SK-N-SH (cell line): ENCODE measurements around the gene MGME1. TPM values are rescaled to one million over a fixed set of nuclear protein-coding genes. Genes with fewer than 3 reads are reported as not detected.

Experiments used
- CTCF ChIA-PET: fragments of 300-600, 350-600 bp; formaldehyde crosslinking; extraction: SDS; loops from one replicate; lab custom pipeline; 2021; lab: Yijun Ruan, JAX
- POLR2A ChIA-PET: fragments of 350-600 bp; sonication (Branson Sonifier 250); formaldehyde crosslinking; extraction: SDS; loops from one replicate; lab custom pipeline; 2020; ENCODE audit warnings: antibody characterized with exemption, inconsistent platforms; lab: Yijun Ruan, JAX
- DNase-seq: peaks from one replicate; pipeline ENCODE4 v3.0.0; 2012
- H2AFZ ChIP-seq: fragments of 200-600 bp; sonication (generic); 2 replicates; pipeline ENCODE4 v1.8.1; 2016; ENCODE audit warnings: antibody characterized with exemption, mild to moderate bottlenecking, low read depth
- H3F3A ChIP-seq: fragments of 200-600 bp; sonication (generic); replicated peaks from 2 replicates; pipeline ENCODE3; 2016; ENCODE audit warnings: antibody characterized with exemption, mild to moderate bottlenecking; ENCODE audit not compliant: insufficient read depth
- H3K27ac ChIP-seq, 2 experiments: fragments of 200-500 bp in 1 of 2; fragments of 200-600 bp in 1 of 2; sonication (Bioruptor generic) in 1 of 2; sonication (generic), shearing (Covaris generic) in 1 of 2; 2 replicates each; pipeline versions ENCODE4 v1.5.1 to v1.6.1; 2014 to 2016; ENCODE audit warnings: low read depth in 2 of 2, inconsistent platforms in 1 of 2, low read length in 1 of 2, mild to moderate bottlenecking in 1 of 2, mixed read lengths in 1 of 2
- H3K27me3 ChIP-seq: fragments of 200-600 bp; sonication (generic), shearing (Covaris generic); 2 replicates; pipeline ENCODE4 v1.6.1; 2016; ENCODE audit warnings: mixed run types; ENCODE audit not compliant: insufficient read depth
- H3K36me3 ChIP-seq, 2 experiments: fragments of 200-500 bp in 1 of 2; fragments of 200-600 bp in 1 of 2; sonication (Bioruptor generic) in 1 of 2; sonication (generic) in 1 of 2; replicated peaks in 1 of 2; 2 replicates each; pipeline versions ENCODE3 to v1.5.1; 2014 to 2016; ENCODE audit warnings: low read length in 1 of 2, mild to moderate bottlenecking in 1 of 2; ENCODE audit not compliant: insufficient read depth in 2 of 2, control insufficient read depth in 1 of 2
- H3K4me1 ChIP-seq, 2 experiments: fragments of 200-500 bp in 1 of 2; fragments of 200-600 bp in 1 of 2; sonication (Bioruptor generic) in 1 of 2; sonication (generic), shearing (Covaris generic) in 1 of 2; 2 replicates each; pipeline versions ENCODE4 v1.5.1 to v1.6.1; 2014 to 2016; ENCODE audit warnings: low read depth in 1 of 2, low read length in 1 of 2, mixed run types in 1 of 2; ENCODE audit not compliant: insufficient read depth in 2 of 2, control insufficient read depth in 1 of 2
- H3K4me2 ChIP-seq: fragments of 200-600 bp; sonication (generic), shearing (Covaris generic); 2 replicates; pipeline ENCODE4 v1.6.1; 2017; ENCODE audit warnings: mixed run types
- H3K4me3 ChIP-seq, 2 experiments: fragments of 200-500 bp in 1 of 2; fragments of 200-600 bp in 1 of 2; sonication (Bioruptor generic) in 1 of 2; sonication (generic), shearing (Covaris generic) in 1 of 2; 2 replicates each; pipeline versions ENCODE4 v1.5.1 to v1.8.1; 2014 to 2016; ENCODE audit warnings: low read depth in 2 of 2, inconsistent platforms in 1 of 2, low read length in 1 of 2, mild to moderate bottlenecking in 1 of 2, mixed read lengths in 1 of 2, moderate library complexity in 1 of 2
- H3K79me2 ChIP-seq: fragments of 200-600 bp; sonication (generic); 2 replicates; pipeline ENCODE4 v1.8.1; 2017; ENCODE audit warnings: mild to moderate bottlenecking; ENCODE audit not compliant: insufficient read depth
- H3K9ac ChIP-seq: fragments of 200-600 bp; sonication (generic); 2 replicates; pipeline ENCODE4 v1.6.1; 2017; ENCODE audit warnings: mixed run types
- H3K9me2 ChIP-seq: fragments of 200-600 bp; sonication (generic); 2 replicates; pipeline ENCODE4 v1.6.1; 2017; ENCODE audit warnings: mixed run types
- H3K9me3 ChIP-seq: fragments of 200-600 bp; sonication (generic); 2 replicates; pipeline ENCODE4 v1.6.1; 2017; ENCODE audit warnings: mixed run types, mild to moderate bottlenecking, moderate library complexity
- H4K20me1 ChIP-seq: fragments of 200-600 bp; sonication (generic); 2 replicates; pipeline ENCODE4 v1.6.1; 2017; ENCODE audit warnings: mild to moderate bottlenecking, mixed run types; ENCODE audit not compliant: insufficient read depth
- CHD2 ChIP-seq: fragments of 150-350 bp; IDR thresholded peaks from 2 replicates; pipeline ENCODE4 v1.6.1; 2018; ENCODE audit warnings: low read length; ENCODE audit not compliant: partially characterized antibody
- ELF1 ChIP-seq: IDR thresholded peaks from 2 replicates; pipeline ENCODE4 v1.4.0; 2012
- FOXM1 ChIP-seq: IDR thresholded peaks from 2 replicates; pipeline ENCODE4 v1.4.0; 2012; ENCODE audit warnings: low read depth, mild to moderate bottlenecking
- GABPA ChIP-seq: IDR thresholded peaks from 2 replicates; pipeline ENCODE4 v1.4.0; 2012; ENCODE audit warnings: low read depth, mild to moderate bottlenecking
- GATA2 ChIP-seq: sonication (generic); formaldehyde crosslinking; IDR thresholded peaks from 2 replicates; pipeline ENCODE4 v1.5.0; 2020; ENCODE audit warnings: mild to moderate bottlenecking, missing genetic modification reagents
- MEF2A ChIP-seq: IDR thresholded peaks from 2 replicates; pipeline ENCODE4 v1.4.0; 2012; ENCODE audit warnings: low read depth, borderline replicate concordance
- NRF1 ChIP-seq: IDR thresholded peaks from 2 replicates; pipeline ENCODE4 v1.6.1; 2012; ENCODE audit warnings: low read depth, mild to moderate bottlenecking, low read length
- POLR2AphosphoS5 ChIP-seq: IDR thresholded peaks from 2 replicates; pipeline ENCODE4 v1.6.1; 2012; ENCODE audit warnings: low read depth, low read length
- RAD21 ChIP-seq: IDR thresholded peaks from 2 replicates; pipeline ENCODE4 v1.6.1; 2012; ENCODE audit warnings: mild to moderate bottlenecking, low read length
- RXRA ChIP-seq: IDR thresholded peaks from 2 replicates; pipeline ENCODE4 v1.4.0; 2012; ENCODE audit warnings: low read depth, mild to moderate bottlenecking, borderline replicate concordance
- SIN3A ChIP-seq: IDR thresholded peaks from 2 replicates; pipeline ENCODE4 v1.6.1; 2012; ENCODE audit warnings: low read depth, mild to moderate bottlenecking, low read length, moderate library complexity, borderline replicate concordance
- TAF1 ChIP-seq: IDR thresholded peaks from 2 replicates; pipeline ENCODE4 v1.6.1; 2012; ENCODE audit warnings: low read depth, mild to moderate bottlenecking, low read length, moderate library complexity, borderline replicate concordance
- TCF12 ChIP-seq: IDR thresholded peaks from 2 replicates; pipeline ENCODE4 v1.4.0; 2012
- TEAD4 ChIP-seq: IDR thresholded peaks from 2 replicates; pipeline ENCODE4 v1.4.0; 2012; ENCODE audit warnings: mild to moderate bottlenecking, borderline replicate concordance; ENCODE audit not compliant: insufficient read depth
- USF2 ChIP-seq: fragments of 150-350 bp; IDR thresholded peaks from 2 replicates; pipeline ENCODE4 v1.6.1; 2017; ENCODE audit warnings: antibody characterized with exemption, low read length, low read depth, borderline replicate concordance
- YY1 ChIP-seq: IDR thresholded peaks from 2 replicates; pipeline ENCODE4 v1.4.0; 2012; ENCODE audit warnings: low read depth, mild to moderate bottlenecking
- WGBS: methylation state at CpG from one replicate; pipeline ENCODE4 v1.1.6; 2017; ENCODE audit warnings: low lambda C conversion rate; 5-methylcytosine and 5-hydroxymethylcytosine counted together
- polyA plus RNA-seq, 3 experiments: library from polyadenylated mRNA; depleted of rRNA; stranded (reverse); fragments of >200 nt; gene quantifications; 2 replicates each; pipeline ENCODE4 v1.2.3, GENCODE V29; 2012
- TF ChIP-seq, protein P1 (sequence below): IDR thresholded peaks from 2 replicates; pipeline ENCODE4 v1.6.1; 2012; ENCODE audit warnings: mild to moderate bottlenecking, low read depth, low read length, moderate library complexity
- TF ChIP-seq, protein P2 (sequence below): IDR thresholded peaks from 2 replicates; pipeline ENCODE4 v1.4.0; 2012; ENCODE audit warnings: low read depth
- TF ChIP-seq, protein P3 (sequence below): IDR thresholded peaks from 2 replicates; pipeline ENCODE4; 2012

Gene MGME1
- polyA plus RNA-seq, 1 of the 3 experiments (the other 2 are of a cell fraction) = 7.9 TPM

DNA sequence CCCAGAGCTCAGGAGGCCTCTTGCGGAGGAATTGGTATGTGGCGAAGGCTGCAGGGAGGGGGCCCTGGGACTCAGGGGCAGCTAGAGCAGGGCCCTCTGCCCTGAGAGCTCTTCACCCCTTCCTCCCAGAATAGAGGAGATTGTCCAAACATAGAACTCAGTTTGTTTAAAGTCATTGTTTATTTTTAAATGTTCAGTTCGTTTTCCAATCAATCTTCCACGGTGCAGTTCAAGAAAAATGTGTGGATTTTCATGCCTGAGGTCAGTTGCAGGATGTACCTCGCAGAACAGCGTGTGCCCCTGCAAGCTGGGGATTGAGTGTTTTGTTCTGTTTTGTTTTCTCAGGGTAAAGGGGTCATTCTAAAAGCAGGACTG is 37.2 kb downstream of the MGME1 start:
- ChIA-PET CTCF (interaction anchor here (0.6 to 4.9 kb wide), 3 partner anchors 10 to 69 kb away, joined by 3 to 19 read pairs (median 3); no protein-coding TSS in a partner anchor), POLR2A (no interaction called here)
- no peak overlapping the region for H3K4me3 ChIP-seq
- H2AFZ ChIP-seq = no peak overlapping the region
- no peaks in the 10 kb centered on the region for H3K9me2 ChIP-seq
- peaks cover 0 to 9% of the 10 kb centered on the region in 2 experiments; a peak in 1 of 4 replicates for H3K4me1 ChIP-seq
- no peaks in the 10 kb centered on the region for H3K27me3 ChIP-seq
- no peaks in the 10 kb centered on the region for H4K20me1 ChIP-seq
- H3K79me2 ChIP-seq = no peaks in the 10 kb centered on the region
- H3K4me2 ChIP-seq = no peak overlapping the region
- H3F3A ChIP-seq = no peaks in the 10 kb centered on the region
- H3K9me3 ChIP-seq = no peaks in the 10 kb centered on the region
- no peak for DNase-seq
- H3K27ac ChIP-seq = no peak overlapping the region
- TF ChIP-seq TEAD4 = no peak
- WGBS = 77% methylated on average over 6 of the region's 6 CpGs
- no peaks in the 10 kb centered on the region for H3K36me3 ChIP-seq
- no peak overlapping the region for H3K9ac ChIP-seq

- POLR2A ChIA-PET = no interaction called here
- TF ChIP-seq RXRA (no peak), FOXM1 (no peak), YY1 (no peak), GATA2 (CRISPR knock-in tag) (no peak), ELF1 (no peak), TAF1 (no peak), CHD2 (no peak), TEAD4 (no peak), TCF12 (no peak), NRF1 (no peak), MEF2A (no peak), USF2 (no peak), RAD21 (no peak), GABPA (no peak), POLR2AphosphoS5 (no peak), SIN3A (no peak)
- TF ChIP-seq, protein P1, sequence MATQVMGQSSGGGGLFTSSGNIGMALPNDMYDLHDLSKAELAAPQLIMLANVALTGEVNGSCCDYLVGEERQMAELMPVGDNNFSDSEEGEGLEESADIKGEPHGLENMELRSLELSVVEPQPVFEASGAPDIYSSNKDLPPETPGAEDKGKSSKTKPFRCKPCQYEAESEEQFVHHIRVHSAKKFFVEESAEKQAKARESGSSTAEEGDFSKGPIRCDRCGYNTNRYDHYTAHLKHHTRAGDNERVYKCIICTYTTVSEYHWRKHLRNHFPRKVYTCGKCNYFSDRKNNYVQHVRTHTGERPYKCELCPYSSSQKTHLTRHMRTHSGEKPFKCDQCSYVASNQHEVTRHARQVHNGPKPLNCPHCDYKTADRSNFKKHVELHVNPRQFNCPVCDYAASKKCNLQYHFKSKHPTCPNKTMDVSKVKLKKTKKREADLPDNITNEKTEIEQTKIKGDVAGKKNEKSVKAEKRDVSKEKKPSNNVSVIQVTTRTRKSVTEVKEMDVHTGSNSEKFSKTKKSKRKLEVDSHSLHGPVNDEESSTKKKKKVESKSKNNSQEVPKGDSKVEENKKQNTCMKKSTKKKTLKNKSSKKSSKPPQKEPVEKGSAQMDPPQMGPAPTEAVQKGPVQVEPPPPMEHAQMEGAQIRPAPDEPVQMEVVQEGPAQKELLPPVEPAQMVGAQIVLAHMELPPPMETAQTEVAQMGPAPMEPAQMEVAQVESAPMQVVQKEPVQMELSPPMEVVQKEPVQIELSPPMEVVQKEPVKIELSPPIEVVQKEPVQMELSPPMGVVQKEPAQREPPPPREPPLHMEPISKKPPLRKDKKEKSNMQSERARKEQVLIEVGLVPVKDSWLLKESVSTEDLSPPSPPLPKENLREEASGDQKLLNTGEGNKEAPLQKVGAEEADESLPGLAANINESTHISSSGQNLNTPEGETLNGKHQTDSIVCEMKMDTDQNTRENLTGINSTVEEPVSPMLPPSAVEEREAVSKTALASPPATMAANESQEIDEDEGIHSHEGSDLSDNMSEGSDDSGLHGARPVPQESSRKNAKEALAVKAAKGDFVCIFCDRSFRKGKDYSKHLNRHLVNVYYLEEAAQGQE = no peak
- TF ChIP-seq, protein P2, sequence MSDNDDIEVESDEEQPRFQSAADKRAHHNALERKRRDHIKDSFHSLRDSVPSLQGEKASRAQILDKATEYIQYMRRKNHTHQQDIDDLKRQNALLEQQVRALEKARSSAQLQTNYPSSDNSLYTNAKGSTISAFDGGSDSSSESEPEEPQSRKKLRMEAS = no peak
- TF ChIP-seq, protein P3, sequence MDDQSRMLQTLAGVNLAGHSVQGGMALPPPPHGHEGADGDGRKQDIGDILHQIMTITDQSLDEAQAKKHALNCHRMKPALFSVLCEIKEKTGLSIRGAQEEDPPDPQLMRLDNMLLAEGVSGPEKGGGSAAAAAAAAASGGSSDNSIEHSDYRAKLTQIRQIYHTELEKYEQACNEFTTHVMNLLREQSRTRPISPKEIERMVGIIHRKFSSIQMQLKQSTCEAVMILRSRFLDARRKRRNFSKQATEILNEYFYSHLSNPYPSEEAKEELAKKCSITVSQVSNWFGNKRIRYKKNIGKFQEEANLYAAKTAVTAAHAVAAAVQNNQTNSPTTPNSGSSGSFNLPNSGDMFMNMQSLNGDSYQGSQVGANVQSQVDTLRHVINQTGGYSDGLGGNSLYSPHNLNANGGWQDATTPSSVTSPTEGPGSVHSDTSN = no peak
- H3K27me3 ChIP-seq = no peaks in the 10 kb centered on the region
- no peaks in the 10 kb centered on the region for H3F3A ChIP-seq
- DNase-seq = no peak
- H3K9ac ChIP-seq = no peak overlapping the region
- H3K79me2 ChIP-seq = no peaks in the 10 kb centered on the region
- no peaks in the 10 kb centered on the region for H3K9me2 ChIP-seq
- peaks cover 0 to 9% of the 10 kb centered on the region in 2 experiments; a peak in 1 of 4 replicates for H3K4me1 ChIP-seq
- H2AFZ ChIP-seq = no peak overlapping the region
- H3K4me2 ChIP-seq = no peak overlapping the region
- H4K20me1 ChIP-seq = no peaks in the 10 kb centered on the region
- no peak overlapping the region for H3K4me3 ChIP-seq
- CTCF ChIA-PET = interaction anchor here (1.6 to 4.9 kb wide), 2 partner anchors 8 to 11 kb away, joined by 3 to 19 read pairs; no protein-coding TSS in a partner anchor
- H3K36me3 ChIP-seq = no peaks in the 10 kb centered on the region
- H3K27ac ChIP-seq = no peak overlapping the region
- H3K9me3 ChIP-seq = no peaks in the 10 kb centered on the region
- WGBS = 77% methylated on average over 7 of the region's 7 CpGs
Observed at GRCh38 chr20:18006684-18007083, 37.9 kb downstream of the MGME1 start.
